GM19324 (cell line): ENCODE results near the gene ANKRD17.

Experiments
- ATAC-seq: cut with Tn5 transposase; IDR thresholded peaks from one replicate; pipeline ENCODE4 v1.9.1; 2021; ENCODE audit warnings: mild to moderate bottlenecking, moderate library complexity; ENCODE audit not compliant: unreplicated experiment, low FRiP score

Gene ANKRD17

GRCh38 chr4:73066445-73066844, 192.2 kb downstream of the ANKRD17 start:
- no peak for ATAC-seq

GRCh38 chr4:73064536-73064935, 194.1 kb downstream of the ANKRD17 start:
- ATAC-seq: no peak

GRCh38 chr4:73055241-73055897, 203.2 kb downstream of the ANKRD17 start:
- peak; percentile 93 for ATAC-seq

- ATAC-seq: no peak
Observed at GRCh38 chr4:73053974-73054480, 204.6 kb downstream of the ANKRD17 start.

- no peak for ATAC-seq
Observed at GRCh38 chr4:73053076-73053475, 205.5 kb downstream of the ANKRD17 start.

GRCh38 chr4:73051625-73052024, 207.0 kb downstream of the ANKRD17 start:
- ATAC-seq: no peak

- ATAC-seq: no peak
Observed at GRCh38 chr4:73045879-73046278, 212.7 kb downstream of the ANKRD17 start.

GRCh38 chr4:73037057-73037456, 221.5 kb downstream of the ANKRD17 start:
- ATAC-seq: no peak

DNA sequence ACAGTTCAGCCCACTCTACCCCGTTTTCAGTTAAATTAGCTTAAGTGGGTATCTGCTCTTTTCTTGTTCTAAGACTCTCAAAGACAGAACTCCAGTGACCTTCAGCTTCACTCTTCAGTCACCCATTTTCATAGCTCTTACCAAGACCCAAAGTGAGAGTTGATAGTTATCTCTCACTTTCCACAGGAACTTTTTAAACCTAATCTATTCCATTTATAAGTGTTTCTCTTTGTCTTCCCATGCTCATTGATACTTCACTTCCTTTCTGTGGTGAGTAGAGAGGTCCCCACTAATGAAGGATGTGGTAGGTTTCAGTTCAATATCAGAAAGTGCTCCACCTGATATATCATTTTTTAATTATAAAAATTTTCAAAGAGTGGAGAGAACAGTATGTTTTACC, 222.5 kb downstream of the ANKRD17 start:
- no peak for ATAC-seq

DNA sequence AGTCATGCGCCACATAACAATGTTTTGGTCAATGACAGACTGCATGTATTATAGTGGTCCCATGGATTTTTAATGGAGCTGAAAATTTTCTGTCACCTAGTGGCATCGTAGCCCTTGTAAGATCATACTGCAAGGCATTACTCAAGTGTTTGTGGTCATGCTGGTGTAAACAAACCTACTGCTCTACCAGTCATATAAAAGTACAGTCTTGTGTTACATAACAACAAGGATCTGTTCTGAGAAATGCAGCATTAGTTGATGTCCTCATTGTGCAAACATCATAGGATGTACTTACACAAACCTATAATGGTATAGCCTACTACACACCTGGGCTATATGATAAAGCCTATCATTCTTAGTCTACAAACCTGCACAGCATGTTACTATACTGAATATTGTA, 223.7 kb downstream of the ANKRD17 start:
- no peak for ATAC-seq

- no peak for ATAC-seq
Observed at GRCh38 chr4:73028621-73029020, 230.0 kb downstream of the ANKRD17 start.
